Stimulated activated memory B cell treated with anti-CD40 and anti-IgM and Interleukin-4, amounts not matched to agents 10 μg/mL and 1 μg/mL and 100 μg/mL, for 72 hours (primary cell): ENCODE results near the gene SPATA2.
"Not testable (repeated sequence)": the region's sequence is repeated elsewhere in the genome, so short reads cannot be mapped to it uniquely, and the experiment has no call there.

ENCODE experiments used
- ATAC-seq: fragments of 150-1000 bp; cut with Tn5 transposase; 2 replicates; pipeline ENCODE4 v1.10.0; 2021
- H3K27ac Mint-ChIP-seq: one replicate; pipeline ENCODE4 v1.8.0; 2022; ENCODE audit warnings: mild to moderate bottlenecking, mixed read lengths
- H3K27me3 Mint-ChIP-seq: one replicate; pipeline ENCODE4 v1.8.0; 2022; ENCODE audit warnings: mixed read lengths
- H3K36me3 Mint-ChIP-seq: one replicate; pipeline ENCODE4 v1.8.0; 2022; ENCODE audit warnings: mixed read lengths
- H3K4me1 Mint-ChIP-seq: one replicate; pipeline ENCODE4 v1.8.0; 2022; ENCODE audit warnings: mixed read lengths
- H3K4me3 Mint-ChIP-seq: one replicate; pipeline ENCODE4 v1.8.0; 2022; ENCODE audit warnings: mild to moderate bottlenecking, moderate library complexity, mixed read lengths
- H3K9me3 Mint-ChIP-seq: one replicate; pipeline ENCODE4 v1.8.0; 2022; ENCODE audit warnings: mixed read lengths

The SPATA2 gene

DNA sequence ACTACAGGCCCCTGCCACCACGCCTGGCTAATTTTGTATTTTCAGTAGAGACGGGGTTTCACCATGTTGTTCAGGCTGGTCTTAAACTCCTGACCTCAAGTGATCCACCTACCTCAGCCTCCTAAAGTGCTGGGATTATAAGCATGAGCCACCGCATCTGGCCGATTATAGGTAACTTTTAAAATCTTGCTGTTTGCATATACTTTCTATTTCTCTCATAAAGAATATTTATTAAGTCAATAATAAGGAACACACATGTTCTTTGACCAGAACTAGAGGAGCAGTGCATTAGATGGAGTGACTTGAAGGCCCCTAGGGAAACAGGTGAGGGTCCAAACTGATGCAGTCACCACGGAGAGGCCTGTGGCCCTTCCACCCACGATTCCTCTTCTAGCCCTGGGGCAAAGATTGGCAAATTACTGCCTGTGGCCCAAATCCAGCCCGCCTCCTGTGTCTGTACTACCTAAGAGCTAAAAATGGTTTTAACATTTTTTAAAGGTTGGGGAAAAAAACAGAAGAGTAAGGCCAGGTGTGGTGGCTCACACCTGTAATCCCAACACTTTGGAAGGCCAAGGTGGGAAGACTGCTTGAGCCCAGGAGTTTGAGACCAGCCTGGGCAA lies 19.7 kb downstream of the SPATA2 start:
- H3K9me3 Mint-ChIP-seq, H3K36me3 Mint-ChIP-seq, H3K27me3 Mint-ChIP-seq, ATAC-seq, H3K4me3 Mint-ChIP-seq, H3K27ac Mint-ChIP-seq: not testable (repeated sequence)
- H3K4me1 Mint-ChIP-seq: peaks cover 22% of the 10 kb centered on the region

DNA sequence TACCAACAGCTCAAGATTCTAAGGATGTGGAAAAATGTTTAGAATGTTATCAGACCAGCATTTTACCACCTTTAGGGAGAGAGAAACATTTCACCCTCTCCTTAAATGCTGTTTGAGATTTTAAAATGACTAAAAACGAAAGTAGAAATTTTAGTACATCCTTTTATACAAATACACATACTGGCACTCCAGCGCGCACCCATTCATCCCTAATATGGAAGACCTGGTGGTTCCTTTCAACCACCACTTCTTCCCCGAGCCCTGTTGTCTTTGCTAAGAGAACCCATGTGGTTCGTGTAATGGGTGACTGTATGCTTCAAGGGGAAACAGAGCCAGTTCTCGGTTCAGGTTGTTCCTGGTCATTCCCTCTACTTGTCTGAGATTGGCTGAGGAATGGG lies 21.3 kb downstream of the SPATA2 start:
- peak overlapping the region; percentile 41 for H3K4me3 Mint-ChIP-seq
- no peaks in the 10 kb centered on the region for H3K27me3 Mint-ChIP-seq
- H3K27ac Mint-ChIP-seq: peak overlapping the region; percentile 65
- peak; percentile 74 for ATAC-seq
- peaks cover 3% of the 10 kb centered on the region for H3K36me3 Mint-ChIP-seq
- no peaks in the 10 kb centered on the region for H3K9me3 Mint-ChIP-seq
- H3K4me1 Mint-ChIP-seq: peaks cover 22% of the 10 kb centered on the region

DNA sequence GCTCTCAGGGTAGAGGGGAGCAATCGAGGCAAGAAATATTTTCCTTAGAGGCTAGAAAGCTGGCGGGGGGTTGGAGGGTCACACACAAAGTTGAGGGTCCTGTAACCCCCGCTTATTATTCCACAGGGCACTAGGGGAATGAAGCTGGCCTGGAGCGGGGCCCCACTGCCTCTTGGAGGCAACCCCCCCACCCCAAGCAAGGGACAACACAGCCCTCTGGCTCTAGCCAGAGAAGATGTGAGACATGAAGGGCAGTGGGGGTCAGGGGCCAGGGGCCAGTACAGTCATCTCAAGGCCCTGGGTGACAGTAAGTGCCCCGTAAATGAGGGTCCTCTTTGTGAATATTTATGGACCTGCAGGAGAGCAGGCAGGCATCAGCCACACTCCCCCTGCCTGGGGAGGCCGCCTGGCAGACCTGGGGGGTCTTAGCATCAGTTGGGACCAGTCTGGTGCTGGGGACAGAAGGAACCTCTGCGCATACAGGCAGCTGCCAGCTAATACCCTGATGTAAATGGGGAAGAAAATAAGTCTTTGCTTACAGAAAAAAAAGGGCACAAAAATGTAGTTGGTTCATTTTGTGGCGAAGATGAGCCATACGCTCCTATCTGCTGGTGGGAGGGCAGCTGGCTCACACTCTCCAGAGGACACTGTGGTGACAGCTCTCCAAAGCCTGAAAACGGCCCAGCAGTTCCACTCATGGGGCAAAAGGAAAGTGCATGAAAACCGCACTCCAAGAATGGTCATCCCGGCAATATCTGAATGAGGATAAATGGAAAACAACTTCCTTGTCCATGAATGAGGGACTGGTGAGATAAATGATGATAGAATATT lies 21.9 kb downstream of the SPATA2 start:
- Mint-ChIP-seq H3K27ac (peak overlapping the region; percentile 65), H3K9me3 (no peaks in the 10 kb centered on the region), H3K36me3 (peaks cover 9% of the 10 kb centered on the region), H3K4me1 (peaks cover 28% of the 10 kb centered on the region), H3K4me3 (peak overlapping the region; percentile 41), H3K27me3 (no peaks in the 10 kb centered on the region)
- peak; percentile 65 for ATAC-seq

DNA sequence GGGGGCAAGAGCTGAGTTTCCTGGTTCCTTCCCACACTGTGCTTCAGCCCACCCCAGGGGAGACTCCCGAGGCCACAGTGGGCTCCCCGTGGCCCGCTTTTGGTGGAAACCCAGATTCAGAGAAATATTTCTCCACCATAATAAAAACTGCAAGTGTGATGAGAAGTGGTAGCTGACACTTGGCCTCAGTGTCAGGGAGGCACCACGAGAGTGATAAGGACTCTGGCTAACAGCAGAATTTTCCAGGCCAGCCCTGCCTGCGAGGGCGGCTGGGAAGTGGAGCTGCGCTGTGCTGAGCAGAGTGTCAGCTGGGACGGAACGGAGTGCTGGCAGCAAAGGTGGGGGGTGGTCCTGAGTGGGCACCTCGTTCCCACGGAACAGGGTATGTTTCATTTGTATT lies 22.5 kb downstream of the SPATA2 start:
- H3K27ac Mint-ChIP-seq: no peak overlapping the region
- H3K4me3 Mint-ChIP-seq: no peak overlapping the region

DNA sequence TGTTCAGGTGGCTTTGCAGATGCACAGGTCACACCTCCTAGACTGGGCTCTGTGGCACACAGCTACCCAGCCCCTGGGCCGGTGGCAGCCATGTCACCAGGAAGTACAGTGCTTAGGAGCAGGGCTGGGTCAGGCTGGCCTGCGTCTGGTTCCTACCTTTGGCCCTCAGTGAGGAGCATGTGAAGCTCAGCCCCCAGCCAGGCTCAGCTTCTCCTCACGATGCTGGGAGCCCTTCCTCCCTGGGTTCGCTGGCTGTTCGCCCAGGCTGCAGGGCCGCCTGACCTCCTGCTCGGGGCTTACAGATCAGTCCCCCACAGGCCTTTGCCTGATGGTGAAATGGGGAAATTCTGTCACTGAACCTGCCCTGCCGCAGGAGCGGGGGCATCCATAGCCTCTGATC lies 23.1 kb downstream of the SPATA2 start:
- no peaks in the 10 kb centered on the region for H3K27me3 Mint-ChIP-seq
- peaks cover 19% of the 10 kb centered on the region for H3K36me3 Mint-ChIP-seq
- ATAC-seq: no peak
- H3K27ac Mint-ChIP-seq: no peak overlapping the region
- peaks cover 35% of the 10 kb centered on the region for H3K4me1 Mint-ChIP-seq
- H3K4me3 Mint-ChIP-seq: no peak overlapping the region
- no peaks in the 10 kb centered on the region for H3K9me3 Mint-ChIP-seq

More for the DNA sequence above, 22.5 kb downstream of the SPATA2 start:
- Mint-ChIP-seq H3K36me3 (peaks cover 13% of the 10 kb centered on the region), H3K27me3 (no peaks in the 10 kb centered on the region), H3K4me1 (peaks cover 32% of the 10 kb centered on the region), H3K9me3 (no peaks in the 10 kb centered on the region)
- no peak for ATAC-seq

DNA sequence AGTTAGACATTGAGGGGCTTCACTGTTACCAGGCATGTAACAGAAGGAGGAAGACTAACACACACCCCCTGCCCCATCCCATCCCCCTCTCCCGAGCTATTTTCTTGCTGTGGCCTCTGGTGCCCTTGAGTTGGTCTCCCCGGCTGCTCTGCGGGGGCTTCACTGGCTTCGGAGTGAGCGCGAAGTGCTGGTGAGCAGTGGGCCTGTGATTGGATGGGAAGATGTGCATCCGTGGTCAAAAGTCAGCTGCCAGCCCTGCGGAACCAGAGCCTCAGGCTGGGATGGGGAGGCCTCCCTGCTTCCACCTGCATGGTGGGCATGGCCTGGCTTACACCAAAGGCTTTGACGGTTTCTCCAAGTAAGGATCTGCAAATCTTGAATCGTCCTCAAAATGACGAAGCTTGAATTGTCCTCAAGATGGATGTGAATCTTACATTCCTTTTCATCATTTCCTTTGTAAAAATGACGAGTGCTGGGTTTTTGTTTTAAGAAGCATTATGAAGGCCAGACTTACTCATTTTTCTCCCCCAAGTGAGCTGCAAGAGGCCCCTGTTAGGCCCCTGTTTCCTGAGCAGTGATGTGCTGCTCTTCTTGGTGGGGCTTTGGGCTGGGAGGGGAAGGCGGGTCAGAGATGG lies 23.7 kb downstream of the SPATA2 start:
- no peaks in the 10 kb centered on the region for H3K9me3 Mint-ChIP-seq
- peaks cover 26% of the 10 kb centered on the region for H3K36me3 Mint-ChIP-seq
- no peak overlapping the region for H3K27ac Mint-ChIP-seq
- ATAC-seq: no peak
- no peak overlapping the region for H3K4me3 Mint-ChIP-seq
- H3K4me1 Mint-ChIP-seq: peaks cover 36% of the 10 kb centered on the region
- no peaks in the 10 kb centered on the region for H3K27me3 Mint-ChIP-seq

DNA sequence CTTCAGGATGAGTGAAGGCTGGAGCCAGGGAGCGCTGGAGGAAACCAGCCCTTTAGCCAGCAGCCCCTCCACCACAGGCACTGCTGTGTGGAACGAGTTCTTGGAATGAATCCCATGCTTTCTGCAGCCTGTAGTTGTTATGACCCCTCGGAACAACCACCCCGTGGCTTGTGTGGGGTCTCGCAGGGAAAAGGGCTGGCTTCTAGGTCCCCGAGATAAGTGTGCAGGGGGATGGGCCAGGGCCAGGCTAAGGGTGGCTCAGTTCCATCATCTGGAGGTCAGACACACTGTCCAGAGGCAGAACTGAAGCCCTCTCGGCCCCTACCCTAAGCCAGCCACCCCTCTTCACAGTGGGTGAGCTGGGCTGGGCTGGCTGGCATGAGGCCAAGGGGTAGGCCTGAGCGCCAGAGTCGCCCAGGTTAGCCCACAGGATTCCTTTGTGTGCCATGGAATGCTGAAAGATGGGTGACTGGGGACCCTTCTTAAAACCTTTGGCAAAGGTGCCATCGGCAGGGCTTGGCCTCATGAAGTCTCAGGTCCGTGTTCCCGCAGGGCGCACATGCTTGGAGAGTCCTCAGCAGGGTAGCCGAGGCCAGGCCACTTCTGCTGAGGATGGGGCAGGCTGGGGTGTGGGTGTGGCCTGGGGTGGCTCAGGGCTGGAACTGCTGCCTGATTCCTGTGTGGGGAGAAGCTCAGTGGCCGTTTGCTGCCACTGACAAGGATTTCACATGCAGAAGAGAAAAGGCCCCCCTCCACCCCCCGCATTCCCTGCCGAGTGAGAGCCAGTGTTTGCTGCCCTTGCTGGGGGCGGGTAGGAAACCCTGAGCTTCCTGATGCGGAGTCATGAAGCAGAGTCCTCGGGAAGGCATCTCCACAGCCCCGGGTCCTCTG lies 24.6 kb downstream of the SPATA2 start:
- Mint-ChIP-seq H3K36me3 (peaks cover 34% of the 10 kb centered on the region), H3K9me3 (no peaks in the 10 kb centered on the region), H3K27ac (no peak overlapping the region), H3K4me1 (peaks cover 36% of the 10 kb centered on the region), H3K4me3 (no peak overlapping the region), H3K27me3 (no peaks in the 10 kb centered on the region)
- ATAC-seq: no peak

DNA sequence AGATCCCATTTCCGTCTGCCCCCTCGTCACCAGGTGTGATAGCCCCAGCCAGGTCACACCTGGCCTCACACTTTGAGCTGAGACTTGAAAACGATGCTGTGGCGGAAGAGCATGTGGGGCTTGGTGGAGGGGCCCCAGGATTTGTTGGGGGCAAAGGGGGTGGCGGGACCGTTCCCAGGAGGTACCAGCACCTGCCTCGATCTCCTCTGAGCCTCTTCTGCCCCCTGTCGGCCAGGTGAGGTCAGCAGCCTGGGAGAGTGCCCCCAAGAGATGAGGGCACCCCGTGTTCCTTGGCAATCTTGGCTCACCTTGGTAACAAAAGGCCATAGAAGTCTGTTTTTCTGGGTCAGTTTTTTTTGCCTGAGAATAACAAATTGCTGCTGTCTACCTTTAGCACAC lies 25.4 kb downstream of the SPATA2 start:
- Mint-ChIP-seq H3K27ac (no peak overlapping the region), H3K27me3 (no peaks in the 10 kb centered on the region), H3K4me3 (no peak overlapping the region), H3K4me1 (peaks cover 36% of the 10 kb centered on the region), H3K9me3 (no peaks in the 10 kb centered on the region), H3K36me3 (peaks cover 34% of the 10 kb centered on the region)
- no peak for ATAC-seq

DNA sequence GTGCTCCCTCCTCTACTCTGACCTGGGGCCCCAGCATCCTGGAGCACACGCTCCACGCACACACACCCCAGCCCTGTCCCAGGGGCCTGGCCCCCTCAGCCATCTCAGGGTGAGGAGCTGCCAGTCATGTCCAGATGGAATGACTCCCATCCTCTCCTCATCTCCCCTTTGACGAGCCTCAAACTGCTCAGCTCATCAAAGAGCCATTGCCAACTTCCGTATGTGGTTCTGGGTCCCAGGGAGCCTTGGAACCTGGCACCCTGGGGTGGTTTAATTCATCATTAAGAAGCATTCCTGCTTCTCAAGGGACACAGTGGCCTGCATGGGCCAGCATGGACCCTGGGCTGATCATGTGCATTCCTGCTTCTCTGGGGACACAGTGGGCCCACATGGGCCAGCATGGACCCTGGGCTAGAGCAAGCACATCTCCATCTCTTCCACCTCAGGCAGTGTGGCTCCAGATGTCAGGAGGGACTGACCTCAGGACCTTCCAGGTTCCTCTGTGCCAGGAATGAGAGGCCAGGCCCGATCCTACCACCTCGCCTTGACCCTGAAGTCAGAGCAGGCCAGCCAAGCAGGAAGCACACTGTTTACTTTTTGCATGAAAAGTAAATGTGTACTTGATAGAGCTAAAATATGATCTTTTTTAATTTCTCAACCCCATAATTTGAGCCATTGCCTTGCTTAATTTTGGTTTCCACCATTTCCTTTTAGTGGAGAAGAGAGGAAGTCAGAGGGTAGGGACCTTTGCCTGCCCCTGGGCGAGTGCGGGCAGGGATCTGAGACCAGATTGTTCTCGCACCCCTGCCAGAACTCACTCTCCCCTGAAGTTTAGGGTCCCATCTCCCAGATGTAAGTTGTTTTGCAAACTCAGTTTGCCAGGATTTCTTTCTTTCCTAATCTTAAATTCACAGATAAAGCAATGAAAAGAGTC lies 26.1 kb downstream of the SPATA2 start:
- H3K27me3 Mint-ChIP-seq: no peaks in the 10 kb centered on the region

DNA sequence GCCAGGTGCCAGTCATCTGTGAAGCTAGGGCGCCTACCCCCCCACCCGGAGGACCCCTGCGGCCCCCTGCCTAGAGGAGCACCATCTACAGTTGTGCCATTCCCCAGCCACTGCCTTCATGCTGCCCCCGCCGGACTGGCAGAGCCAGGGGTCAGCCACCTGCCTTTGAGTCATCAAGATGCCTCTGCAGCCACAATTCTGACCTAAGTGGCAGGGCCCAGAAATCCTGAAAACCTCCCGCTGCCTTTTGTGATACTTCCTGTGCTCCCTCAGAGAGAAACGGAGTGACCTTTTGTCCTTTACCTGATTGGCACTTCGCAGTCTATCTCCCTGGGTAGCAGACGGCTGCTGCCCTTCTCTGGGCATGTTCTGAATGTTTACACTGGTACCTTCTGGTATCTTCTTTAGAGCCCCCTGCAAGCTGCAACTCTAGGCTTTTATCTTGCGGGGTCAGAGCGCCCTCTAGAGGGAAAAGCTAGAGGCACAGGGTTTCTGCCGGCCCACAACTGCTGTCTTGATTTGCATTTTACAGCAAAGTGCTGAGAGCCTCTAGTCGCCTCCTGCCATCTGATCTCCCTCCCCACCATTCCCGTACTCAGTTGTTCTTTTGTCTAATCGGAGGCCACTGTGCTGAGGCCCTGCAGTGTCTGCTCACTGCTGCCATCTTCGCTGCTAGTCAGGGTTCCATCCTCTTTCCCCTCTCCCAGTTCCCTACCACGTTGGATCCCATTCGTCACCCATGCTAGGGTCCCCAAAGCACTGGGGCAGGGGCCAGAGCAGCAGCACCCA lies 26.9 kb downstream of the SPATA2 start:
- Mint-ChIP-seq H3K27ac (peak overlapping the region; percentile 63), H3K4me1 (peaks cover 26% of the 10 kb centered on the region), H3K27me3 (no peaks in the 10 kb centered on the region), H3K4me3 (no peak overlapping the region), H3K36me3 (peaks cover 40% of the 10 kb centered on the region), H3K9me3 (no peaks in the 10 kb centered on the region)
- peak; percentile 50 for ATAC-seq

More for the DNA sequence above, 26.1 kb downstream of the SPATA2 start:
- Mint-ChIP-seq H3K4me1 (peaks cover 34% of the 10 kb centered on the region), H3K27ac (no peak overlapping the region), H3K4me3 (no peak overlapping the region), H3K9me3 (no peaks in the 10 kb centered on the region), H3K36me3 (peaks cover 34% of the 10 kb centered on the region)
- ATAC-seq: no peak

DNA sequence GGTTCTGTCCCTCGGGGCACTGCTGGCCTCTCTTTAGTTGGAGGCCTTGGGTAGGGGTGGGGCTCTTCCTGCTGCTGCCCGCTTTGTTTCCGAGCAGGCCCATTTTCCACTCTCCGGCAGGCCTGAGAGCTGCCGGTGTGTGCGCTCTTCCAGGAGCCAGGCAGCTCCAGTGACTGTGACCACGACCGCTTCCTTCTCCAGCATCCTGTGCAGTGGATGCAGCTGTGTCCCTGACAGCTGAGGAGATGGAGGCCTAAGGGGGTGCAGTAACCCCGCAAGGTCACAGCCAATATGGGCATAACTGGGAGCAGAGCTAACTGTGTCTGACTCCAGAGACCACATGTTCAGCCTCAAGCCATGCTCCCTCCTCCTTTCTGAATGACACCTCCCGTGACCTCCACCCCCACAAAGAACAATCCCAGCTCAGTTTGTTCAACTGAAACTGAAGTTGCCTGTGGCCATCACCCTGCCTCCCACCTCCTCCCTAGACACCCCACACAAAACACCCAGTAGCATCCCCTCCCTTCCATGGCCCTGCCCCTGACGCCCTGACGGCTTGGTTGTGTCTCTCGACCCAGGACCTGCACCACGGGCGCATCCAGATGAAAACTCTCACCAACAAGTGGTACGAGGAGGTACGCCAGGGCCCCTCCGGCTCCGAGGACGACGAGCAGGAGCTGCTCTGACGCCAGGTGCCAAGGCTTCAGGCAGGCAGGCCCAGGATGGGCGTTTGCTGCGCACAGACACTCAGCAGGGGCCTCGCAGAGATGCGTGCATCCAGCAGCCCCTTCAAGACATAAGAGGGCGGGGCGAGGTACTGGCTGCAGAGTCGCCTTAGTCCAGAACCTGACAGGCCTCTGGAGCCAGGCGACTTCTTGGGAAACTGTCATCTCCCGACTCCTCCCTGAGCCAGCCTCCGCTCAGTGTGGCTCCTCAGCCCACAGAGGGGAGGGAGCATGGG lies 27.8 kb downstream of the SPATA2 start:
- Mint-ChIP-seq H3K4me3 (no peak overlapping the region), H3K27me3 (no peaks in the 10 kb centered on the region), H3K9me3 (no peaks in the 10 kb centered on the region), H3K27ac (peak overlapping the region; percentile 63), H3K36me3 (peaks cover 46% of the 10 kb centered on the region), H3K4me1 (peaks cover 17% of the 10 kb centered on the region)
- no peak for ATAC-seq

DNA sequence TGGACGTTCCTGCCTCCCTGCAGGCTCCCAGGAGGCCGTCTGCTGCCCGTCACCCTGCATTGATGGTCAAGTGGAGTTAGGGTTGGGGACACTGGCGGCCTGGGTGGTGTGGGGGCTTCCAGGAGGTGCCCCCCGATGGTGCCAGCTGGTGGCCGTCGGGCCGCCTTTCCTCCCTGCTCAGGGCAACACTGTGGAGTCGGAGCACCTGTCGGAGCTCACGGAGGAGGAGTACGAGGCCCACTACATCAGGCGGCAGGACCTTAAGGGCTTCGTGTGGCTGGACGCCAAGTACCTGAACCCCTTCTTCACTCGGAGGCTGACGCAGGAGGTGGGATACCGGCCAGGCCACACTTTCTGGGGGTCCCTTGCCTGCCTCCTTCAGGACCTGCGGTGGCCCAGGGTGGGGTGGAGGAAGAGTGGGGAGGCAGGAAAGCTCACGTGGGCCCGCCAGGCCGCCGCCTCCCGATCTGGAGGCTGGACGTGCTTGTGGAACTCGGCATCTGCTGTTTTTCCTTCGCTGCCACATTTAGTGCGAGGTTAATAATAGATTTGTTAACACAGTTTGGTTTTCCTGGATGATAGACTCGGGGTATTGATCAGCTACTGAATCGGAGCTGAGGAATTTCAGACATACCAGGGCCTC lies 28.6 kb downstream of the SPATA2 start:
- no peak for ATAC-seq
- Mint-ChIP-seq H3K9me3 (no peaks in the 10 kb centered on the region), H3K36me3 (peaks cover 52% of the 10 kb centered on the region), H3K27ac (no peak overlapping the region), H3K4me1 (peaks cover 15% of the 10 kb centered on the region), H3K4me3 (no peak overlapping the region), H3K27me3 (no peaks in the 10 kb centered on the region)
